ES-I3 (cell line): Measurements from ENCODE around the gene HNRNPL.
"Not testable (repeated sequence)": the region's sequence is repeated elsewhere in the genome, so short reads cannot be mapped to it uniquely, and the experiment has no call there.

ENCODE experiments used
- H3K36me3 ChIP-seq: 2 replicates; pipeline ENCODE4 v1.6.1; 2013; ENCODE audit warnings: mild to moderate bottlenecking, low read length, control low read depth, moderate library complexity; ENCODE audit not compliant: insufficient read depth
- H3K4me1 ChIP-seq: 2 replicates; pipeline ENCODE4 v1.6.1; 2013; ENCODE audit warnings: mild to moderate bottlenecking, control low read depth, low read length; ENCODE audit not compliant: insufficient read depth
- H3K9ac ChIP-seq: 2 replicates; pipeline ENCODE4 v1.6.1; 2013; ENCODE audit warnings: low read depth, mild to moderate bottlenecking, low read length, moderate library complexity
- H3K9me3 ChIP-seq: 2 replicates; pipeline ENCODE4 v1.6.1; 2013; ENCODE audit warnings: mild to moderate bottlenecking, low read length, moderate library complexity; ENCODE audit not compliant: control insufficient read depth, insufficient read depth

Gene HNRNPL

GRCh38 chr19:38856813-38857212, 7.0 kb upstream of the HNRNPL start:
- no peaks in the 10 kb centered on the region for H3K36me3 ChIP-seq
- H3K4me1 ChIP-seq, result no peaks in the 10 kb centered on the region
- H3K9me3 ChIP-seq, result no peaks in the 10 kb centered on the region
- no peak overlapping the region for H3K9ac ChIP-seq

- H3K9ac ChIP-seq, H3K9me3 ChIP-seq, H3K4me1 ChIP-seq, H3K36me3 ChIP-seq: not testable (repeated sequence)
Measured at GRCh38 chr19:38855751-38856150, 6.0 kb upstream of the HNRNPL start.

GRCh38 chr19:38854961-38855360, 5.2 kb upstream of the HNRNPL start:
- H3K4me1 ChIP-seq, H3K9ac ChIP-seq, H3K9me3 ChIP-seq, H3K36me3 ChIP-seq: not testable (repeated sequence)

- Histone ChIP-seq H3K36me3 (no peaks in the 10 kb centered on the region), H3K9me3 (no peaks in the 10 kb centered on the region), H3K4me1 (no peaks in the 10 kb centered on the region), H3K9ac (peak overlapping the region; percentile 61; the same call in 1 of the 2 replicates)
Measured at GRCh38 chr19:38853214-38853613, 3.4 kb upstream of the HNRNPL start.

- Histone ChIP-seq H3K9me3 (no peaks in the 10 kb centered on the region), H3K4me1 (no peaks in the 10 kb centered on the region), H3K36me3 (peaks cover 5% of the 10 kb centered on the region), H3K9ac (peak overlapping the region; percentile 61)
Measured at GRCh38 chr19:38852231-38853044, 2.7 kb upstream of the HNRNPL start.

GRCh38 chr19:38851622-38852230, 1.9 kb upstream of the HNRNPL start:
- H3K36me3 ChIP-seq, result peaks cover 12% of the 10 kb centered on the region

GRCh38 chr19:38850976-38851621, 1.3 kb upstream of the HNRNPL start:
- Histone ChIP-seq H3K9ac (peak overlapping the region; percentile 55), H3K36me3 (peaks cover 15% of the 10 kb centered on the region), H3K4me1 (no peaks in the 10 kb centered on the region), H3K9me3 (no peaks in the 10 kb centered on the region)

More at GRCh38 chr19:38851622-38852230, 1.9 kb upstream of the HNRNPL start:
- H3K4me1 ChIP-seq, result no peaks in the 10 kb centered on the region
- H3K9me3 ChIP-seq, result no peaks in the 10 kb centered on the region
- peak overlapping the region; percentile 61 for H3K9ac ChIP-seq

- no peaks in the 10 kb centered on the region for H3K4me1 ChIP-seq
- no peaks in the 10 kb centered on the region for H3K9me3 ChIP-seq
- H3K36me3 ChIP-seq, result peaks cover 21% of the 10 kb centered on the region
- H3K9ac ChIP-seq, result peak overlapping the region; percentile 55
Measured at GRCh38 chr19:38850436-38850975, 720 bp upstream of the HNRNPL start.

GRCh38 chr19:38849147-38849859, 483 bp downstream of the HNRNPL start:
- Histone ChIP-seq H3K9ac (peak overlapping the region; percentile 86), H3K9me3 (no peaks in the 10 kb centered on the region), H3K4me1 (no peaks in the 10 kb centered on the region), H3K36me3 (peaks cover 33% of the 10 kb centered on the region)

- H3K9me3 ChIP-seq, result no peaks in the 10 kb centered on the region
- H3K36me3 ChIP-seq, result peaks cover 40% of the 10 kb centered on the region
- H3K9ac ChIP-seq, result peak overlapping the region; percentile 86
- no peaks in the 10 kb centered on the region for H3K4me1 ChIP-seq
Measured at GRCh38 chr19:38848299-38849146, 1.3 kb downstream of the HNRNPL start.

GRCh38 chr19:38846097-38846496, 3.7 kb downstream of the HNRNPL start:
- H3K9ac ChIP-seq, result no peak overlapping the region
- no peaks in the 10 kb centered on the region for H3K9me3 ChIP-seq
- no peaks in the 10 kb centered on the region for H3K4me1 ChIP-seq
- H3K36me3 ChIP-seq, result peaks cover 63% of the 10 kb centered on the region

- Histone ChIP-seq H3K9ac (no peak overlapping the region), H3K36me3 (peaks cover 69% of the 10 kb centered on the region), H3K9me3 (no peaks in the 10 kb centered on the region), H3K4me1 (no peaks in the 10 kb centered on the region)
Measured at GRCh38 chr19:38845374-38846024, 4.3 kb downstream of the HNRNPL start.

- no peaks in the 10 kb centered on the region for H3K9me3 ChIP-seq
- no peak overlapping the region for H3K9ac ChIP-seq
- no peaks in the 10 kb centered on the region for H3K4me1 ChIP-seq
- peaks cover 75% of the 10 kb centered on the region for H3K36me3 ChIP-seq
Measured at GRCh38 chr19:38844093-38844686, 5.6 kb downstream of the HNRNPL start.
